Epithelial cell of prostate (primary cell): ENCODE data around the gene EEA1.

Experiments used
- DNase-seq: peaks from one replicate; pipeline ENCODE4 v3.0.0-alpha.2; 2011; ENCODE audit warnings: low read depth, low spot score
- H3K27ac ChIP-seq: fragments of 450-650 bp; 2 replicates; pipeline ENCODE4 v1.5.1; 2017; ENCODE audit warnings: mild to moderate bottlenecking

The EEA1 gene

GRCh38 chr12:92939116-92939515 lies 10.0 kb upstream of the EEA1 start:
- peak overlapping the region; percentile 90 for H3K27ac ChIP-seq
- DNase-seq, result no peak

GRCh38 chr12:92938638-92939037 lies 9.5 kb upstream of the EEA1 start:
- peak overlapping the region; percentile 90 for H3K27ac ChIP-seq
- DNase-seq, result peak; percentile 98

GRCh38 chr12:92938018-92938417 lies 8.9 kb upstream of the EEA1 start:
- no peak for DNase-seq
- peak overlapping the region; percentile 90 for H3K27ac ChIP-seq

GRCh38 chr12:92933606-92934005 lies 4.5 kb upstream of the EEA1 start:
- DNase-seq, result no peak
- H3K27ac ChIP-seq, result no peak overlapping the region

GRCh38 chr12:92930421-92930820 lies 1.3 kb upstream of the EEA1 start:
- no peak for DNase-seq
- H3K27ac ChIP-seq, result peak overlapping the region; percentile 89

GRCh38 chr12:92929983-92930382 lies 888 bp upstream of the EEA1 start:
- no peak for DNase-seq
- H3K27ac ChIP-seq, result peak overlapping the region; percentile 89

GRCh38 chr12:92928421-92928961 lies 604 bp downstream of the EEA1 start:
- no peak for DNase-seq
- peak overlapping the region; percentile 89 for H3K27ac ChIP-seq

- no peak for DNase-seq
- peak overlapping the region; percentile 89 for H3K27ac ChIP-seq
Measured at GRCh38 chr12:92927436-92928281, 1.4 kb downstream of the EEA1 start.

GRCh38 chr12:92927055-92927435 lies 2.0 kb downstream of the EEA1 start:
- peak; percentile 65 for DNase-seq
- peak overlapping the region; percentile 89 for H3K27ac ChIP-seq

GRCh38 chr12:92926549-92926948 lies 2.5 kb downstream of the EEA1 start:
- DNase-seq, result no peak
- H3K27ac ChIP-seq, result no peak overlapping the region

- DNase-seq, result no peak
Measured at GRCh38 chr12:92921877-92922276, 7.2 kb downstream of the EEA1 start.

GRCh38 chr12:92915365-92915764 lies 13.7 kb downstream of the EEA1 start:
- no peak for DNase-seq
- H3K27ac ChIP-seq, result no peak overlapping the region

More at GRCh38 chr12:92921877-92922276, 7.2 kb downstream of the EEA1 start:
- no peak overlapping the region for H3K27ac ChIP-seq

GRCh38 chr12:92914170-92914569 lies 14.9 kb downstream of the EEA1 start:
- no peak for DNase-seq
- H3K27ac ChIP-seq, result peak overlapping the region; percentile 66

GRCh38 chr12:92912672-92913071 lies 16.4 kb downstream of the EEA1 start:
- no peak for DNase-seq
- peak overlapping the region; percentile 66 for H3K27ac ChIP-seq

- peak overlapping the region; percentile 66 for H3K27ac ChIP-seq
- peak; percentile 98 for DNase-seq
Measured at GRCh38 chr12:92912052-92912451, 17.0 kb downstream of the EEA1 start.

GRCh38 chr12:92911339-92911738 lies 17.8 kb downstream of the EEA1 start:
- DNase-seq, result no peak
- H3K27ac ChIP-seq, result peak overlapping the region; percentile 66

- no peak for DNase-seq
- no peak overlapping the region for H3K27ac ChIP-seq
Measured at GRCh38 chr12:92908108-92908507, 21.0 kb downstream of the EEA1 start.

- H3K27ac ChIP-seq, result no peak overlapping the region
- no peak for DNase-seq
Measured at GRCh38 chr12:92905811-92906554, 23.1 kb downstream of the EEA1 start.

GRCh38 chr12:92905258-92905810 lies 23.8 kb downstream of the EEA1 start:
- no peak for DNase-seq
- no peak overlapping the region for H3K27ac ChIP-seq

GRCh38 chr12:92900941-92901340 lies 28.2 kb downstream of the EEA1 start:
- H3K27ac ChIP-seq, result peak overlapping the region; percentile 97
- DNase-seq, result no peak
